HG03280 (cell line): ENCODE data around the gene FHIT.

Experiments
- ATAC-seq: cut with Tn5 transposase; IDR thresholded peaks from one replicate; pipeline ENCODE4 v1.9.1; 2021; ENCODE audit warnings: mild to moderate bottlenecking, moderate library complexity; ENCODE audit not compliant: unreplicated experiment

FHIT gene

GRCh38 chr3:61172684-61173083 is 78.6 kb downstream of the FHIT start:
- no peak for ATAC-seq

DNA sequence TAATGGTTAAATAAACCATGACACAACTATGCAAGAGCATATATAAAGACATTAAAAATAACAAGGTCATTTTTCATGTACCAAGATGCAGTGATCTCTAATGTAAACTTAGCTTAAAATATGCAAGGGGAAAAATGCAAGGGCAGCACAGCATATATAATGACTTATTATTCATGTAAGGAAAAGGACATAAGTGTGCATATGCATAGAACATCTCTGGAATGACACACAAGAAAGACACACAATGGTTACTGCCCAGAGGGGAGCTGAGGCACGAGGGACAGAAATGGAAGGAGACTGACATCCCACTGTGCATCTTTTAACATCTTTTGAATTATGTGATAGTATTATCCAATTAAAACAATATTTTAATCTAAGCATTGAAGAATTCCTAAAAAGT is 79.0 kb downstream of the FHIT start:
- ATAC-seq: no peak

DNA sequence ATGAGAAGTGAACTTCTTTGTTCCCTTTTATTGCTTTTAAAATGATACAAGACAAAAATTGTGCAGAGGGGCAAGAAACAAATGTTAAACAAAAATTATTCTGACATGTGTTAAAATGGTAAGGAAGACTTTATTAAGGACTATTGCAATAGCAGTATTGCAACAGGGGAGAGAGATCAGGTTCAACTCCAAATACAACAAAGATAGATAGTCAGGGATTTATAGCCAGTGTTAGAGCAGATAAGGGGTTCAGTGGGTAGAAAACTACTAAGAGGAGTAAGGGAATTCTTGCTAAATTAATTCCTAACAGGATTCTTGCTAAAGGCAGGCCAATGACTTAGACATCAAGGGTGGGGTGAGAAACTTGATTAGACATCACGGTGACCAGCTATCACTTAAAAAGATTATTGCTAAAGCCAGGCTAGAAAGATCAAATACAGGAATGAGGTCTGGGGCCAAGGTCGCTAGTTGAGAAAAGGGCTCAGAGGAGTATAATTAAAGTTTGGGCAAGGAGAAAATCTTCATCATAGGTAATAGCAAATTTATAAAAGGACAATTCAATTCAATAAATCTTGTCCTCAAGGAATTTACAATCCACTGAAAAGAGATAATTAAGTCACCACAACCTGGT is 81.5 kb downstream of the FHIT start:
- ATAC-seq: no peak

DNA sequence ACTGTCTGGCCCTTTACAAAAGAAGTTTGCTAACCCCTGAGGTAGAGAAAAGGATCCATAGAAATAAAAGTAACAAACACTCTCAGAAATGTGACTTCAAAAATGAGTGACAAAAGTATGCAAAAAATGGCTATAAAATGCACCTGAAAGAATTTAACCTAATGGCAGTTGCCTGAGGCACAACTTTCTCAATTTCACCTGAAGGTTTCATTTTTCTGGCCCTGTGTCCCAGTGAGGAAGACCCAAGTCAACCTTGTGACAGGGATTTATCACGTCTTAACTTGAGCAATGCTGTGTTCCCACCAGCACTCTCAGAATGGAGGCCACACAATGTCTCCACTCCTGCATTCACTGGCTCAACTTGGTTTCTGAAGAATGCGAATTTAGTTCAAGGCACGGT is 83.0 kb downstream of the FHIT start:
- ATAC-seq: no peak

DNA sequence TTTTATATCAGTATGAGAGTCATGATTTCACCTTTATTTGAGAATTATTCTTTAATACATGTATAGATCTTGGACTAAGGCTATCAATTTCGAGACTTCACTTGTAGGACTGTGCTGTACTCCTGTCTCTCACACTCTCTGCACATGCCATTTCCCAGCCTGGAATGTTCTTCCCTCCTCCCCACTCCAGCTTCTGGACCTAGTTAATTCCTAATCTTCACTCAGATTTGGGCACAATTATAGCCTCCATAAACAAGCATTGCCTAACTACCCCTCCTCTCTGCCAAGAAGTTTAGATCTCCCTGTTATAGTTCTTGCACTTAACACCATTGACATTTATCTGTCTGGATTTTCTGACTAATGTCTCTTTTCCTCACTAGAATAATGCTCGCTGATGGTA is 88.3 kb downstream of the FHIT start:
- ATAC-seq: no peak

GRCh38 chr3:61158667-61159066 is 92.6 kb downstream of the FHIT start:
- no peak for ATAC-seq

DNA sequence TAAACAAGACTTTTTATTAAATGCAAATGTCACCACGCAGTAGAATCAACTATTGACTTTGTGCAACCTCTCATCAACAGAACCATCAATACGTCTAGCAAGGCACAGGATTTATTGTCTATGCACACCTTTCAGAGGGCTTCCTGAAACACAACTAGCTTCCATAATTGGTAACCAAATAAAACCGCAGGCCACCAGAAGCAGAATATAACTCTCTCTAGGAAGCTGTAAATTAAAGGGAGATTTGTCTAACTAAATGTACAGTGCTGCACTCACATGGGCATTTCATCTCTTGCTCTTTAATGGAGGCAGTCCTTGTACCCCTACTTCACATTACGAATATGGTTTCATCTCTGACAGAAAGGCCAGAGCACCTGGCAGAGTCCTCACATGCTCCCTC is 93.0 kb downstream of the FHIT start:
- no peak for ATAC-seq

DNA sequence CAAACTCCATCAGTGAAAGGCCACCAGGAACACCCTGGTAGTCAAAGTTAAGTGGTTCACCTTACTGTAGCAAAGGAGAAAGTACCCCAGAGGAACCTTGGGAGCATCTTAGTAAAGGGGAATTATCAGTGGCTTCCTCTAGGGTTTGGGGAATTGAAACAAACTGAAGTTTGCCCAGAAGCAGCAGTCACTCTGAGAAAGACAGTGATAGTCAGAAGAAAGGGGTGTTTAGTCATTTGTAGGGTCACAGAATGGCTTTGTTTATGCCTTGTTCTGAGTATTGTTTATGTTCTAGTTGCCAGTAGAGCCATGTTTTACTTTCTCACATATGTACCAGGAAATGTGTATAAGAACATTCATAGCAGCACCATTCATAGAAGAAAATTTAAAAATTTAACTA is 93.8 kb downstream of the FHIT start:
- ATAC-seq: no peak

DNA sequence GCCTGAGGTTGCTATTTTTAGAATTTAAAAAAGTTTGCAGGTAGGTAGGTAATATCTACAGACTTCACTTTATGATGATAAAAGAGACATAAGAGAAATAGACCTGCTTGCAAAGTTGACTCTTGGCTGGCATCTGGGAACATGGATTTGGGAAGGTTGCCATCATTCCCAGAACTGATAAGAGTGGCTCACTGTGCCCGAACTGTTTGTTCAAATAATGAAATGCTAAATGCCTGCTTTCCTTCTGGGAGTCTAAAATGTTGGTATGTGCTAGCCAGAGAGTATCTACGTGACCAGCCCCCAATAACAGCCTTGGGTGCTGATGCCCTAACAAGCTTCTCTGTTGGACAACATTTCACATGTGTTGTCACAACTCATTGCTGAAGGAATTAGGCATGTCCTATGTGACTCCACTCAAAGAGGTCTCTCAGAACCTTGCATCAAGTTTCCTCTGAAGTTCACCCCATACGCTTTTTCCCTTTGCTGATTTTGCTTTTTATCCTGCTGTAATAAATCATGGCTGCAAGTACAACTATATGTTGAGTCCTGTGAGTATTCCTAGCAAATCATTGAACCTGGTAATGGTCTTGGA is 95.5 kb downstream of the FHIT start:
- no peak for ATAC-seq

GRCh38 chr3:61154457-61155198 is 96.6 kb downstream of the FHIT start:
- ATAC-seq: no peak

DNA sequence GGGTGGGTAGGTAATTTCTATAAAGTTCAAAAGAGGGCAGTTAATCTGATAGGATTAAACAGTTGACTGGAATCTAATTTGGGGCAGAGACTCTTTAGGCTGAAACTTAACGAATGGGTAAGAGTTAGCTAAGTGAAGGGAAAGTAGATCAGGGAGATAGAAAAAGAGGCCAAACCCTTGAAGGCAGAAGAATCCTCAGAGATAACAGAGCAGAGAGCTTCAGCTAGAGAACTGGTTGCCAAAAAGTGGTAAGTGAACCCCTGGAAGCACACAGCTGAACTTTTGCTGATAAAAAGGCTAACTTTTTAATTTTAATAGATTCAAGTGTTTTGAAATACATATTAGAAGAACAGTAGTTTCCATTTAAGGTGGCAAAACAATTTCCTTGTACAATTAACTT is 99.2 kb downstream of the FHIT start:
- ATAC-seq: no peak

DNA sequence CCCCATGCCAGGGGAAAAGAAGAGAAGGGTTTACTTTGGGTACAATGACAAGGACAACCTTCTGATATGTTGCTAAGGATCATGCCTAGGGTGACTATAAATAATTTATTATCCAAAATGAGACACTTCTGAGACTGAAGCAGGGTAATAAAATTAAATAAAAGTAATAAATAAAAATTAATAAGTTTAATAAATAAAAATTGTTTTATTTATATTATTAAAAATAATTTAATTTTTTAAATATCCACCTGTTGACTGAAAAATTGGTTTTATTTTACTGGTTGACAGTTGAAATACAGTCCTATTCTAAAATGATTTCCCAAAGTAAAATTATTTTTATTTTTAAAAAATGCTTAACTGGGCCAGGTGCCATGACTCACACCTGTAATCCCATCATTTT is 102.0 kb downstream of the FHIT start:
- no peak for ATAC-seq

- peak; percentile 75 for ATAC-seq
Observed at GRCh38 chr3:61146010-61146890, 105.0 kb downstream of the FHIT start.

DNA sequence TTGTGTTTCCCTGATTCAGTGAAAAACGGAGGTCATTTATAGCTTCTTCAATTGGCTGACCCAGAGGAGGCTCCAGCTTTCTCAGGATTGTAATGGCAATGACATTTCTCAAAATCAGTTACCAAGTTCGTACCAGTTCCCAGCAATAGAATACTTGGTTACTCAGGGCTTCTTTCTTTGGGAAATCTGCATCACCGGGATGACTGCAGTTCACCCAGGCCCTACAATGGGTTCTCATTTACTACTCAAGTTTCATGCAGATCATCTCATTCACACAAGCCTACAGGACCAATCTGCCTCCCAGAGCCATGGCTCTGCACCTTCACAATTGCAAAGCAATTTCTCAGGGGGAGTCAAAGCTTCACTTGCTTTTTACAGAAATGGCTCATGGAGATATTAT is 109.6 kb downstream of the FHIT start:
- ATAC-seq: no peak

GRCh38 chr3:61141227-61141626 is 110.0 kb downstream of the FHIT start:
- ATAC-seq: no peak

DNA sequence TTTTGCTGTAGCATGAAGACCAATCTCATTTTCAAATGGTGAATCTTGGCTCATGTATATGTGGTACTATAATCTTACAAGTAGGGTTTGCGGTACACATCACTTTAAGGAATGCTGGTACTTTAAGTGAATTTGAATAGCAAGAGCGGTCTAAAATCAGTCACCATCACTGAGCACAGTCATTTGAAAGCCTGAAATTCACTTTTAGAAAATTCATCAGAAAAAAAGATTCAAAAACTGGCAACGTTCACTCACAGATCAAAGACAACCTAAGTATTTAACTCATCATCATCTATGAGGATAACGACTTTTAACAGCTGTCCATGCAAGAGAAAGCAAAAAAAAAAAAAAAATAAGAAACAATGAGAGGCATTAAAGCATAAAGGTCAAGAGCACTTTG is 111.6 kb downstream of the FHIT start:
- no peak for ATAC-seq

DNA sequence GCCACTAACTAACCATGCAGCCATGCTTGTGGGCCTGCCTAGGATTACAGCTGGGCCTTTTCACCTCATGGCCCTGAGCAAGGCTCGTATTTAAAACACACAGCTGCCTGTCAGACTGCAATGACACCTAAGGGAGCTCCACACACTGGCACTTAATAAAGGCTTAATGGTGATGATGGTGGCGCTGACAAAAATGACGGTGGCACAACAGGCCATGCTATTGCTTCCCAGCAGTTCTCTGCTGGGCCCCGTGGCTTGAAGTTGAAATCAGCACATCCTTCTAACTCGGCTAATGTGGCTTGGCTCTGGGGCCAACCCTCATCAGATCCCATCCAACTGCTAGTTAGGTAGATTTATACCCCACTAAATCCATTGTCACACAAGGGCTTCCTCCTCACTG is 112.9 kb downstream of the FHIT start:
- ATAC-seq: no peak

GRCh38 chr3:61136191-61136590 is 115.1 kb downstream of the FHIT start:
- no peak for ATAC-seq

DNA sequence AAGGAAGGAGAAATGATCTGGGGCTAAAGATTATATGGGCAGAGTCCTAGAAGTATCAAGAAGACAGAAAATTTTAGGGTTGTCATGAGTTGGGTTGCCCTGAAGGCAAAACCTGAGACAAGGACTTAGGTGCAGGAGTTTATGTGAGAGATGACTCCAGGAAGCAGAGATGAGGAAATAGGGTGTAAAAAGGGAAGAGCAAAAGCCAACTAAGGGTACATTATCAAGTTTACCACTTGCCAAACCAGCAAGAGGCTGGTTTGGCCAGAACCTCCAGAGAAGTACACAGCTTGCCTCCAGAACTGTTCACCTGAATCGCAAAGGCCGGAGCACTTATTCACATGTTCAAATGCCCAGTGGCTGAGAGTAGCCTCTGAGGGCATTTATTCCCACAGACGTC is 116.7 kb downstream of the FHIT start:
- ATAC-seq: no peak

DNA sequence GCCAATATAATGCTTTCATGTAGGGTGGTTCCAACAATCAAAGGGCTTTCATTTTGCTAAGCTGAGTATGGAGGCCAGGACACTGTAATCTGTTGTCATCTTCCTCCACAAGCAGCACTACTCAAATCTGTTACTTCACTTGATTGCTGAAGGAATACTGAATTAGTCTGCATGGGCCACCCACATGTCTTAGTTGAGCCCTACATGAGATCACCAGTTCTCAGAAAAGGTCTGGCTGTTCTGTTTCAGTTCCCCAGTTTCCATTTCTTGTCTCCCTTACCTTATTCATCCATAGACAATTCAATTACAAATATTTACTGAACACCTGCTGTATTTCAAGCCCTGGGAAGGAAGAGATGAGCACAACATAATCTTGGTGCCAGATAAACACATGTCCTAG is 119.2 kb downstream of the FHIT start:
- no peak for ATAC-seq

DNA sequence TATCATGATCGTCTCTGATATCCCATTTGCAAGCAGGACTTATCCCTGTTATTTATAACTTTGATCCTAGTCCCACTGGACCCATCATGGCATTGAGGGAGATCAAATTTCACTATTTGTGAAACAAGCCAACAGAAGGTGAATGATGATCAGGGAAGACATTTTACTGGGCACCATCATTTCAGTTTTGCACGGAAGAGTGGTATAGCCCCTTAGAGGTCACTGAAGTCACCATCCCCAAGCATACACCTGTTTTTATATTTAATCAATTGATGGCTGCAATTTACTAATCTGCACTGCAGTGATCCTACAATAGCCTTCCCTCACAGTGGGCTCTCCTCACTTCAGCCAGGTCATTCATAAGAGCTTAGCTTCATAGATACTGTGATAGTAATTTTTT is 132.4 kb downstream of the FHIT start:
- no peak for ATAC-seq
